ENCODE data around the gene NOX3.

The NOX3 gene, protein sequence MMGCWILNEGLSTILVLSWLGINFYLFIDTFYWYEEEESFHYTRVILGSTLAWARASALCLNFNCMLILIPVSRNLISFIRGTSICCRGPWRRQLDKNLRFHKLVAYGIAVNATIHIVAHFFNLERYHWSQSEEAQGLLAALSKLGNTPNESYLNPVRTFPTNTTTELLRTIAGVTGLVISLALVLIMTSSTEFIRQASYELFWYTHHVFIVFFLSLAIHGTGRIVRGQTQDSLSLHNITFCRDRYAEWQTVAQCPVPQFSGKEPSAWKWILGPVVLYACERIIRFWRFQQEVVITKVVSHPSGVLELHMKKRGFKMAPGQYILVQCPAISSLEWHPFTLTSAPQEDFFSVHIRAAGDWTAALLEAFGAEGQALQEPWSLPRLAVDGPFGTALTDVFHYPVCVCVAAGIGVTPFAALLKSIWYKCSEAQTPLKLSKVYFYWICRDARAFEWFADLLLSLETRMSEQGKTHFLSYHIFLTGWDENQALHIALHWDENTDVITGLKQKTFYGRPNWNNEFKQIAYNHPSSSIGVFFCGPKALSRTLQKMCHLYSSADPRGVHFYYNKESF

DNA sequence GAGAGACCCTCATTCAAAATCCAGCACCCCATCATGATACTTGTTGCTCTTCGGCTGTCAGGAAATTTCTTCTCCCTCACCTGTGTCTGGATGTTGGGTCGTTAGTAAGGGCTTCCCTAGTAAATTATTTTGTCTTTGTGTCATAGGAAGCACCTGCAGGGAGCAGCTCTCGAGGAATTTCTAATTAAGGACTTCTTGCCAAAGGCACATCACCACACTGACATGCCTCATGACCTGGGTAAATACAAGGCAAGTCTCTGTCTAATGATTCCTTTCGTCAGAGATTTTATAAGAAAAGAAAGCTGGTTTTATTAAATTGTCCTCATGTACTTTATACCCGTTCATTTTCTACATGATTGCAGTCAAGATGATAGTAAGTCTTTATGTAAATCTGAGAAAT is at the start of gene NOX3:
Gene NOX3 (minus strand): TSS at position 74 of the 400 bp plus-strand sequence. CDS start 39 bp downstream, at position 35.
- TF ChIP-seq, protein P1, sequence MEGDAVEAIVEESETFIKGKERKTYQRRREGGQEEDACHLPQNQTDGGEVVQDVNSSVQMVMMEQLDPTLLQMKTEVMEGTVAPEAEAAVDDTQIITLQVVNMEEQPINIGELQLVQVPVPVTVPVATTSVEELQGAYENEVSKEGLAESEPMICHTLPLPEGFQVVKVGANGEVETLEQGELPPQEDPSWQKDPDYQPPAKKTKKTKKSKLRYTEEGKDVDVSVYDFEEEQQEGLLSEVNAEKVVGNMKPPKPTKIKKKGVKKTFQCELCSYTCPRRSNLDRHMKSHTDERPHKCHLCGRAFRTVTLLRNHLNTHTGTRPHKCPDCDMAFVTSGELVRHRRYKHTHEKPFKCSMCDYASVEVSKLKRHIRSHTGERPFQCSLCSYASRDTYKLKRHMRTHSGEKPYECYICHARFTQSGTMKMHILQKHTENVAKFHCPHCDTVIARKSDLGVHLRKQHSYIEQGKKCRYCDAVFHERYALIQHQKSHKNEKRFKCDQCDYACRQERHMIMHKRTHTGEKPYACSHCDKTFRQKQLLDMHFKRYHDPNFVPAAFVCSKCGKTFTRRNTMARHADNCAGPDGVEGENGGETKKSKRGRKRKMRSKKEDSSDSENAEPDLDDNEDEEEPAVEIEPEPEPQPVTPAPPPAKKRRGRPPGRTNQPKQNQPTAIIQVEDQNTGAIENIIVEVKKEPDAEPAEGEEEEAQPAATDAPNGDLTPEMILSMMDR (IDR thresholded peaks at IDR 0.05; ENCODE audit: extremely low read depth, missing control alignments): no peak
- no peak for DNase-seq (ENCODE audit: low spot score)

DNA sequence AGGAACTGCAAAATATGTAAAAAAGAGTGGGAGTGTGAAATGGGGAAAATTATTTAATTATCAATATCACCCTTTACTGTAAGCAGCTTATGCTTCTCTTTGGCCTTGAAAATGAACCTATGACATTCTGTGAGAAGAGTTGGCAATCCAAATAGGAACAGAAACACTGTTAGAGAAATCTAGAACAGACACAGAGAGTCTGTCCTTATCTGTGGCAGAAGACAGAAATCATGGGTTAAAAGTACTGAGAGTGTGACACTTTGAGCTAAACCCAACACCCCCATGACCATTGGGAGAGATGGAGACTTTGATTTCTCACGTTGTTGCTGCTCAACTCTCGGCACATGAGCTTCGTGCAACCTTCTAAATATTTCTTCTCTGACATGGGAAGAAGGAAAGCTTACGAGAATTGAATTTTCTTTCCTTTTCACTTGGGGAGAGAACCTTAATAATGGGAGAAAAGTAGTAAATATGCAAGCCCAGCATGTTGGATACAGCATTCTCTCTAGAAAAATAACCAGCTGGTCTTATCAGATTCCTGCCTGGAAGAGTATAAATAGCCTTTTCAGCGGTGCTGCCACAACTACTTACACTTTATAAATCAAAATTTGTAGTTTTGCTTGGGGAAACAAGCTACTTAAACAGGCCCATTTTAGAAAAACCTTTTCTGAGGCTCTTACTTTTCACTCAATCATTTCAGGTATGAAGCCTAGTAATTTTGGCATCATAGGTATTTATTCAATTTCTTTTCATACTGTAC is 49.4 kb upstream of the NOX3 start:
- DNase-seq (ENCODE audit: low spot score): no peak
- TF ChIP-seq, protein P1 (IDR thresholded peaks at IDR 0.05; ENCODE audit: extremely low read depth, missing control alignments): no peak

DNA sequence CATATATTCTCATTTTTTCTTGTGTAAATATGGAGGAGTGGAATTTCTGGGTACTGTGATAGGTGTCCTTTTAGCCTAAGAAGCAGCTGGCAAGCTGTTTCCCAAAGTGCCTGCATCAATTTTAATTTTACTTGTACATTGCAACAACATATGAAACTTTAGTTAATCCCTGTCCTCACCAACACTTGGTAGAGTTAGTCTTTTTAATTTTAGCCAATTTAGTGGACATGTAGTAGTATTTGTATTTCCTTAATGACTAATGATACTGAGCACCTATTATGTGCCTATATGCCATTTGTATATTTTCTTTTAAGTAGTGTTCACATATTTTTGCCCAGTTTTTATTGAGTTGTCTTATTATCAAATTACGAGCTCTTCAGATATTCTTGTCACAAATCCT is 46.8 kb upstream of the NOX3 start:
- no peak for DNase-seq (ENCODE audit: low spot score)
- TF ChIP-seq, protein P1 (IDR thresholded peaks at IDR 0.05; ENCODE audit: extremely low read depth, missing control alignments): no peak

DNA sequence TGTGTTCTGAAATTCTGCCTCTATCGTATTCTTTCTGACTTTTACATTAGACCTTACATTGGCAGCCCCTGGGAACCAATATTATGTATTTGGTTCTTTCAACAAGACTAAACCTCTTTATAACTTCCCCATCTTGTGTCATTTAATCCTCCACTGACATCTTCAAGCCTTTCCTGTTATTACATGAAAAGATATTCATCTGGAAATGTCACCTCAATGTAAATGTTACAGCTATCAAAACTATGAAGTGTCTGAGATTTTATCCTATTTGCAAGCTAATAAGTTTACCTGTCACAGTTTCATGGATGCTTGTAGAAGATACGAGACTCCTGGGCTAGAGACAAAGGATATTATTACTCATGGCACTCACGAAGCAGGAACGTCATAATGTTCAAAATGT is 43.9 kb upstream of the NOX3 start:
- TF ChIP-seq, protein P1 (IDR thresholded peaks at IDR 0.05; ENCODE audit: extremely low read depth, missing control alignments): no peak
- DNase-seq (ENCODE audit: low spot score): no peak

DNA sequence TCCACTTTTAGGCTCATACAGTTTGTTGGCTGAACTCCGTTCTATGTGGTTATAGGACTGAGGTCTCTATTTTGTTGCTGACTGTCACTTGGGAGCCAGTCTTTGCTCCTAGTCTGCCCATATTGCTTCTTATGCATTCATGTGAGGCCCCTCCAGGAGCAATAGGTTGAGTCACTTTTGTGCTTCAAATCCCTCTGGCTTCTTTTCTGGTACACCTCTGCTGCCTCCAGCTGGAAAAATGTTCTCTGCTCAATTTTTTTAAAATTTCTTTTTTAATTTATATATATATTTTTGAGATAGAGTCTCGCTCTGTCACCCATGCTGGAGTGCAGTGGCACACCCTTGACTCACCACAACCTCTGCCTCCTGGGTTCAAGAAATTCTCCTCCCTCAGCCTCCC is 42.7 kb upstream of the NOX3 start:
- TF ChIP-seq, protein P1 (IDR thresholded peaks at IDR 0.05; ENCODE audit: extremely low read depth, missing control alignments): no peak
- DNase-seq (ENCODE audit: low spot score): no peak

DNA sequence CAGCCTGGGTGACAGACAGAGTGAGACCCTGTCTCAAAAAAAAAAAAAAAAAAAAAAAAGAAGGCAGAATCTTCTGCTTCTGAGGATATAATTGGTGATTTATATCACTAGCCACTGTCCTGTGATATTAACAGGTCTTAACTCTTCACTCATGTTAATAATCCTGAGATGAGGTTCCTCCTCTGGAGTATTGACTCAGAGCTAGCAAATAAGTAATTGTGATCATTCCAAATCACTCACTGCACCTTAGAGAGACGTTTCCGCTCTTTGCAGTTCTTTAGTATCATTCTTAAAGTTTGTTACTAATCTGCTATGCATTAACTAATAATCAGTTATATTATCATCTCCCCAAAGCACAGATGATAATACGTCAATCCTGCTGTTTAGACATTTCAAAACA is 41.6 kb upstream of the NOX3 start:
- TF ChIP-seq, protein P1 (IDR thresholded peaks at IDR 0.05; ENCODE audit: extremely low read depth, missing control alignments): no peak
- DNase-seq (ENCODE audit: low spot score): no peak
